A673 (cell line): ENCODE results near the gene FEV. TPM values are rescaled to one million over a fixed set of nuclear protein-coding genes. Genes with fewer than 3 reads are reported as not detected.

ENCODE experiments used
- BruUV-seq: library from RNA; stranded (reverse); fragments of 400-500 nt; replicated peaks from 2 replicates; lab custom pipeline; 2021; lab: Mats Ljungman, UMichigan
- CTCF ChIA-PET: fragments of 300-600 bp; sonication (Branson Sonifier 250); formaldehyde crosslinking; loops from one replicate; lab custom pipeline; 2022; ENCODE audit warnings: antibody characterized with exemption; lab: Charles Lee
- POLR2A ChIA-PET: fragments of 300-600 bp; sonication (Branson Sonifier 250); formaldehyde crosslinking; loops from one replicate; lab custom pipeline; 2022; ENCODE audit warnings: antibody characterized with exemption; ENCODE audit not compliant: low non-redundant PET; lab: Charles Lee
- DNase-seq: peaks from one replicate; pipeline ENCODE4 v3.0.0-alpha.2; 2015; ENCODE audit warnings: low spot score
- H3K27ac ChIP-seq: fragments of 200-600 bp; sonication (generic); 2 replicates; pipeline ENCODE4 v1.5.1; 2016; ENCODE audit warnings: mixed run types, low read depth, mild to moderate bottlenecking, mixed read lengths, antibody characterized with exemption, low read length; ENCODE audit not compliant: poor library complexity, severe bottlenecking
- H3K27me3 ChIP-seq: fragments of 200-600 bp; sonication (generic); replicated peaks from 2 replicates; pipeline ENCODE4 v1.6.1; 2017; ENCODE audit warnings: mixed run types, low read depth, mild to moderate bottlenecking, mixed read lengths, antibody characterized with exemption, low read length; ENCODE audit not compliant: insufficient read depth, poor library complexity
- H3K36me3 ChIP-seq: fragments of 200-600 bp; sonication (generic); 2 replicates; pipeline ENCODE4 v1.6.1; 2016; ENCODE audit warnings: mixed run types, mild to moderate bottlenecking, mixed read lengths, antibody characterized with exemption, low read length; ENCODE audit not compliant: insufficient read depth, poor library complexity, severe bottlenecking
- H3K4me1 ChIP-seq: fragments of 200-600 bp; sonication (generic); 2 replicates; pipeline ENCODE4 v1.6.1; 2017; ENCODE audit warnings: mixed run types, mild to moderate bottlenecking, mixed read lengths, antibody characterized with exemption, low read length; ENCODE audit not compliant: insufficient read depth, poor library complexity, severe bottlenecking
- H3K4me3 ChIP-seq: fragments of 200-600 bp; sonication (generic); 2 replicates; pipeline ENCODE4 v1.5.1; 2016; ENCODE audit warnings: low read depth, mixed run types, mild to moderate bottlenecking, mixed read lengths, low read length; ENCODE audit not compliant: poor library complexity, severe bottlenecking
- H3K9me3 ChIP-seq: fragments of 200-600 bp; sonication (generic); 2 replicates; pipeline ENCODE4 v1.6.1; 2016; ENCODE audit warnings: mixed run types, low read depth, mild to moderate bottlenecking, mixed read lengths, antibody characterized with exemption, low read length; ENCODE audit not compliant: poor library complexity, severe bottlenecking
- CTCF ChIP-seq: fragments of 300-800, 200-600 bp; sonication (generic); conservative IDR thresholded peaks from 2 replicates; pipeline ENCODE4 v1.5.1; 2017; ENCODE audit warnings: low read depth, mild to moderate bottlenecking, antibody characterized with exemption, low read length, moderate library complexity, mixed read lengths
- EZH2 ChIP-seq: fragments of 200-600 bp; sonication (generic); IDR thresholded peaks from 2 replicates; pipeline ENCODE4 v1.6.1; 2017; ENCODE audit warnings: borderline replicate concordance, low read depth, mild to moderate bottlenecking, mixed read lengths, antibody characterized with exemption, low read length; ENCODE audit not compliant: poor library complexity, severe bottlenecking
- intact Hi-C: fragments of 100-400 bp; cut with micrococcal nuclease; formaldehyde crosslinking; loops from one replicate; pipeline ENCODE4 v1.10.0; 2022; ENCODE audit not compliant: unreplicated experiment
- total RNA-seq: library from RNA; stranded (reverse); gene quantifications from 2 replicates; pipeline ENCODE4 v1.2.3, GENCODE V29; 2021

The FEV gene
- total RNA-seq, 1 experiment from 2014 or later: 12.6 TPM

- POLR2A ChIA-PET: no interaction called here
- Histone ChIP-seq H3K27ac (no peak overlapping the region), H3K4me3 (no peak overlapping the region), H3K27me3 (peaks cover 45% of the 10 kb centered on the region), H3K36me3 (no peaks in the 10 kb centered on the region), H3K4me1 (peaks cover 14% of the 10 kb centered on the region), H3K9me3 (no peaks in the 10 kb centered on the region)
- no peak for TF ChIP-seq CTCF
- TF ChIP-seq EZH2: no peak
- CTCF ChIA-PET: interaction anchor here (1.3 kb wide), 1 partner anchor 173 kb away, joined by 4 read pairs; no protein-coding TSS in a partner anchor
- no peak for DNase-seq
- BruUV-seq: no TSS peak
- intact Hi-C loops: loop anchor here (5.0 kb wide), 2 partner anchors 130 to 175 kb away; no protein-coding TSS in a partner anchor
Measured at GRCh38 chr2:218981881-218982585, 3.0 kb downstream of the FEV start.

- no peaks in the 10 kb centered on the region for H3K36me3 ChIP-seq
- H3K27ac ChIP-seq: no peak overlapping the region
- no peaks in the 10 kb centered on the region for H3K9me3 ChIP-seq
- peaks cover 40% of the 10 kb centered on the region for H3K27me3 ChIP-seq
- CTCF ChIA-PET: interaction anchor here (1.3 kb wide), 1 partner anchor 174 kb away, joined by 4 read pairs; no protein-coding TSS in a partner anchor
- intact Hi-C loops: loop anchor here (5.0 kb wide), 2 partner anchors 129 to 176 kb away; no protein-coding TSS in a partner anchor
- BruUV-seq: no TSS peak
- POLR2A ChIA-PET: no interaction called here
- H3K4me1 ChIP-seq: peaks cover 14% of the 10 kb centered on the region
- no peak for DNase-seq
- no peak overlapping the region for H3K4me3 ChIP-seq
- no peak for TF ChIP-seq EZH2
- TF ChIP-seq CTCF: peak; percentile 36
Measured at GRCh38 chr2:218981390-218981880, 3.5 kb downstream of the FEV start.

- intact Hi-C loops: loop anchor here (5.0 kb wide), 2 partner anchors 129 to 176 kb away; no protein-coding TSS in a partner anchor
- no peak overlapping the region for H3K4me3 ChIP-seq
- H3K36me3 ChIP-seq: no peaks in the 10 kb centered on the region
- TF ChIP-seq CTCF (no peak), EZH2 (no peak)
- DNase-seq: no peak
- no peak overlapping the region for H3K27ac ChIP-seq
- peaks cover 38% of the 10 kb centered on the region for H3K27me3 ChIP-seq
- ChIA-PET CTCF (interaction anchor here (0.6 to 1.5 kb wide), 11 partner anchors 9 to 174 kb away, joined by 3 to 19 read pairs (median 7); partner anchors contain the start of gene CRYBA2), POLR2A (no interaction called here)
- TSS peak; percentile 53 for BruUV-seq
- no peaks in the 10 kb centered on the region for H3K9me3 ChIP-seq
- H3K4me1 ChIP-seq: peaks cover 11% of the 10 kb centered on the region
Measured at GRCh38 chr2:218980735-218981389, 4.1 kb downstream of the FEV start.
